GM18909 (cell line): Measurements from ENCODE around the gene KRTAP26-1.

ENCODE experiments used
- ATAC-seq: cut with Tn5 transposase; IDR thresholded peaks from one replicate; pipeline ENCODE4 v1.9.1; 2021; ENCODE audit warnings: mild to moderate bottlenecking; ENCODE audit not compliant: unreplicated experiment, poor library complexity

Gene KRTAP26-1

GRCh38 chr21:30320215-30320614, at the start of gene KRTAP26-1:
Gene KRTAP26-1, minus strand, starts transcription at chr21:30320315. Its CDS starts 280 bp downstream, at chr21:30320035.
- ATAC-seq = no peak

GRCh38 chr21:30355906-30356305, 35.8 kb upstream of the KRTAP26-1 start:
- no peak for ATAC-seq

- ATAC-seq = no peak
These were observed 34.3 kb upstream of the KRTAP26-1 start for GRCh38 chr21:30354308-30355005.

GRCh38 chr21:30351534-30351933, 31.4 kb upstream of the KRTAP26-1 start:
- ATAC-seq = no peak

GRCh38 chr21:30349572-30349971, 29.5 kb upstream of the KRTAP26-1 start:
- no peak for ATAC-seq

- no peak for ATAC-seq
These were observed 28.4 kb upstream of the KRTAP26-1 start, which contains the start of gene KRTAP23-1 for GRCh38 chr21:30348506-30348905. Gene KRTAP23-1, minus strand, starts transcription at chr21:30348606. Its CDS starts 0 bp downstream, at chr21:30348606.

GRCh38 chr21:30345014-30345413, 24.9 kb upstream of the KRTAP26-1 start:
- no peak for ATAC-seq

GRCh38 chr21:30340714-30341573, 20.8 kb upstream of the KRTAP26-1 start:
- ATAC-seq = no peak

- ATAC-seq = no peak
These were observed 18.6 kb upstream of the KRTAP26-1 start for GRCh38 chr21:30338717-30339116.

GRCh38 chr21:30337772-30338171, 17.7 kb upstream of the KRTAP26-1 start:
- ATAC-seq = no peak

- no peak for ATAC-seq
These were observed 17.2 kb upstream of the KRTAP26-1 start, which contains the start of gene KRTAP27-1 for GRCh38 chr21:30337276-30337744. Gene KRTAP27-1, minus strand, starts transcription at chr21:30337694. Its CDS starts 26 bp downstream, at chr21:30337668.

- ATAC-seq = no peak
These were observed 16.5 kb upstream of the KRTAP26-1 start for GRCh38 chr21:30336596-30336995.

GRCh38 chr21:30333736-30334135, 13.6 kb upstream of the KRTAP26-1 start:
- no peak for ATAC-seq

GRCh38 chr21:30332681-30333080, 12.6 kb upstream of the KRTAP26-1 start:
- ATAC-seq = no peak

GRCh38 chr21:30329203-30329875, 9.2 kb upstream of the KRTAP26-1 start:
- ATAC-seq = no peak

- ATAC-seq = no peak
These were observed 6.3 kb upstream of the KRTAP26-1 start for GRCh38 chr21:30326390-30326789.

- ATAC-seq = no peak
These were observed 4.4 kb downstream of the KRTAP26-1 start for GRCh38 chr21:30315701-30316100.

- no peak for ATAC-seq
These were observed 13.2 kb downstream of the KRTAP26-1 start for GRCh38 chr21:30306884-30307283.

- no peak for ATAC-seq
These were observed 15.0 kb downstream of the KRTAP26-1 start for GRCh38 chr21:30305136-30305535.

GRCh38 chr21:30289215-30289614, 30.9 kb downstream of the KRTAP26-1 start, which contains the start of gene KRTAP25-1:
Gene KRTAP25-1, minus strand, starts transcription at chr21:30289514. Its CDS starts 24 bp downstream, at chr21:30289490.
- ATAC-seq = no peak
